ENCODE results near the gene CD247. TPM values are rescaled to one million over a fixed set of nuclear protein-coding genes. Genes with fewer than 3 reads are reported as not detected.

CD247 gene
- total and polyA plus RNA-seq, 9 of the 15 experiments (the other 6 are each of a cell fraction or from before 2014, with no cell fraction given), result 0.08 to 0.42 (median 0.28) TPM; not detected in 5

DNA sequence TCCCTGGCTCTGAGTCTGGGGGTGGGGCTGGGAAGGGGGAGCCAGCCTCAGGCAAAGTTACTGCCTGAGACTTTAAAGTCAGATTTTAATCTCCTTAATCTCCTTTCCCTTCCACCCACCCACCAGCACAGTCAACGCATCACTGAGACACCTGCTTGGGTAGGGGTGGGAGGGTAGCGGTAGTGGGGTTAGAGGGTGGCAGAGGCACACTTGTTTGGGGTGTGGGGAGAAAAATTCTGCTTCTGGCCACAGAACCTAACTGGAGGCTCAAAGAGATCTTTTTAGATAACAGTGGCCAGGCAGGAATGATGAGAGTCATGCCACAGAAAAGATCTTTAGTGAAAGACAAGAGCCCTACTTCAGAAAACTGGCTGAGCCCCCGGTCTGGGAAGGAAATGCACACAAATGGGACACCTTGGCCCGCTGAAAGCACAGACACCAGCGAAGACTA, 44.1 kb downstream of the CD247 start (continued):
- TF ChIP-seq BRD4 (IDR thresholded peaks at IDR 0.05) (no peak), ZNF318 (IDR thresholded peaks at IDR 0.05; ENCODE audit: borderline replicate concordance in 1 of 2, low read depth in 1 of 2) (no peak), XRCC5 (IDR thresholded peaks at IDR 0.05; ENCODE audit: low read depth, low read length) (no peak), ZFX (CRISPR knock-in tag; IDR thresholded peaks at IDR 0.05) (no peak), RHOXF2B (CRISPR knock-in tag; conservative IDR thresholded peaks at IDR 0.05) (no peak)
- TF ChIP-seq, protein P1, sequence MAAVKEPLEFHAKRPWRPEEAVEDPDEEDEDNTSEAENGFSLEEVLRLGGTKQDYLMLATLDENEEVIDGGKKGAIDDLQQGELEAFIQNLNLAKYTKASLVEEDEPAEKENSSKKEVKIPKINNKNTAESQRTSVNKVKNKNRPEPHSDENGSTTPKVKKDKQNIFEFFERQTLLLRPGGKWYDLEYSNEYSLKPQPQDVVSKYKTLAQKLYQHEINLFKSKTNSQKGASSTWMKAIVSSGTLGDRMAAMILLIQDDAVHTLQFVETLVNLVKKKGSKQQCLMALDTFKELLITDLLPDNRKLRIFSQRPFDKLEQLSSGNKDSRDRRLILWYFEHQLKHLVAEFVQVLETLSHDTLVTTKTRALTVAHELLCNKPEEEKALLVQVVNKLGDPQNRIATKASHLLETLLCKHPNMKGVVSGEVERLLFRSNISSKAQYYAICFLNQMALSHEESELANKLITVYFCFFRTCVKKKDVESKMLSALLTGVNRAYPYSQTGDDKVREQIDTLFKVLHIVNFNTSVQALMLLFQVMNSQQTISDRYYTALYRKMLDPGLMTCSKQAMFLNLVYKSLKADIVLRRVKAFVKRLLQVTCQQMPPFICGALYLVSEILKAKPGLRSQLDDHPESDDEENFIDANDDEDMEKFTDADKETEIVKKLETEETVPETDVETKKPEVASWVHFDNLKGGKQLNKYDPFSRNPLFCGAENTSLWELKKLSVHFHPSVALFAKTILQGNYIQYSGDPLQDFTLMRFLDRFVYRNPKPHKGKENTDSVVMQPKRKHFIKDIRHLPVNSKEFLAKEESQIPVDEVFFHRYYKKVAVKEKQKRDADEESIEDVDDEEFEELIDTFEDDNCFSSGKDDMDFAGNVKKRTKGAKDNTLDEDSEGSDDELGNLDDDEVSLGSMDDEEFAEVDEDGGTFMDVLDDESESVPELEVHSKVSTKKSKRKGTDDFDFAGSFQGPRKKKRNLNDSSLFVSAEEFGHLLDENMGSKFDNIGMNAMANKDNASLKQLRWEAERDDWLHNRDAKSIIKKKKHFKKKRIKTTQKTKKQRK (IDR thresholded peaks at IDR 0.05; ENCODE audit: borderline replicate concordance, low read depth, low read length), result no peak
